NT2/D1 (cell line): Measurements from ENCODE around the gene FCMR.

Experiments
- YY1 ChIP-seq: IDR thresholded peaks from 2 replicates; pipeline ENCODE4 v1.6.1; 2011; ENCODE audit not compliant: insufficient read length, insufficient read depth
- ZNF274 ChIP-seq: IDR thresholded peaks from 2 replicates; pipeline ENCODE4 v1.6.1; 2011; ENCODE audit warnings: mild to moderate bottlenecking, low read depth, low read length

- no peak for TF ChIP-seq ZNF274
- no peak for TF ChIP-seq YY1
Measured at GRCh38 chr1:206915030-206915735, 6.6 kb downstream of the FCMR start.
